Amygdala (tissue), 56 donors: ENCODE results near the gene SH3BP2.

ENCODE experiments used
- DNase-seq, 56 donors: peaks; one replicate each; lab custom pipeline; 2025; lab: John Stamatoyannopoulos, UW

The SH3BP2 gene

DNA sequence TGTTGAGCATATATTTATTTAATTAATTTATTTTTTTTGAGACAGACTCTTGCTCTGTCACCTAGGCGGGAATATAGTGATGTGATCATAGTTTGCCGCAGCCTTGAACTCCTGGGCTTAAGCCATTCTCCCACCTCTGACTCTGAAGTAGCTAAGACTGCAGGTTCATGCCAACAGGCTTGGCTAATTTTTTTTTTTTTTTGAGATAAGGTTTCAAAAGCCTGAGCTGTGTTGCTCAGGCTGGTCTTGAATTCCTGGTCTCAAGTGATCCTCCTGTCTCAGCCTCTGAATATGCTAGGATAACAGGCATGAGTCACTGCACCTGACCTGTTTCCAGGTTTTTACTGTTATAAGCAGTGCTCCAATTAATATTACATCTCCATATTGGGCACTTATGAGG is 55.6 kb downstream of the SH3BP2 start:
- DNase-seq: no peak

DNA sequence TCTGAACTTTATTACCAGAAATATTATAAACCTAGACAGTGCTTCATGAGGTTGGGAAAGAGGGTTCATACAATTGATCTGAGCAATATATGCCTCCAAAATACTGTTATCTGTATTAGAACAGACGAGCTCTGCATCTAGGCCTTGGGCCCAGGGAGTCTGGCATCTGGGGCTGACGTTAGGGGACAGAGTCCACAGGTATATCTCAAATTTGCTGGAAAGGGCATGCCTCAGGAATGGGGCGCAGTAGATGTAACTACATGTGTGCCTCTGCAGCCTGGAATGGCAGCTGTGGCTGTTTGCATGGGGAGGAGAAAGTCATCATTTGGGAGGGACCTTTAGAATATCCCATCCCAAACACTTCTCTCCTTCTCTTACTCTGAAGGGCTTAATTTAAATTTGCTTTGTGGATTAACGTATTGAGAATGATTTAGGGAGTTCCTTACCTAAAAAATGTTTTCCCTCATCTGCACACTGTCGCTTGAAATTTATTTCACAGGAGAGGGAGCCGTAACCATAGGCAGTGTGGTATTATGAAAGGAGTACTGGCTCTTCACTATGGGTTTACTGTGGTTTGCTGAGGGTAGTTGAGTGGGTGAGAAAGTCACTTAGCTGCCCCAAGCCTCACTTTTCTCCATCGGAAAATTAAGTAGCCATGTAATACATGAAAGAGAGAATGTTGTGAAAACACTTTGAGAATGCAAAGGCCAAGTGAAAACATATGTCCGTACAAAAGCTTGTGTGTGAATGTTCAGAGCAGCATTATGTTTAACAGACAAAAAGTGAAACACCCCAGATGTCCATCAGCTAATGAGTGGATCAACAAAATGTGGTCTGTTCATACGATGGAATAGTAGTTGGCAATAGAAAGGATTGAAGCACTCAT is 56.6 kb downstream of the SH3BP2 start:
- no peak for DNase-seq

DNA sequence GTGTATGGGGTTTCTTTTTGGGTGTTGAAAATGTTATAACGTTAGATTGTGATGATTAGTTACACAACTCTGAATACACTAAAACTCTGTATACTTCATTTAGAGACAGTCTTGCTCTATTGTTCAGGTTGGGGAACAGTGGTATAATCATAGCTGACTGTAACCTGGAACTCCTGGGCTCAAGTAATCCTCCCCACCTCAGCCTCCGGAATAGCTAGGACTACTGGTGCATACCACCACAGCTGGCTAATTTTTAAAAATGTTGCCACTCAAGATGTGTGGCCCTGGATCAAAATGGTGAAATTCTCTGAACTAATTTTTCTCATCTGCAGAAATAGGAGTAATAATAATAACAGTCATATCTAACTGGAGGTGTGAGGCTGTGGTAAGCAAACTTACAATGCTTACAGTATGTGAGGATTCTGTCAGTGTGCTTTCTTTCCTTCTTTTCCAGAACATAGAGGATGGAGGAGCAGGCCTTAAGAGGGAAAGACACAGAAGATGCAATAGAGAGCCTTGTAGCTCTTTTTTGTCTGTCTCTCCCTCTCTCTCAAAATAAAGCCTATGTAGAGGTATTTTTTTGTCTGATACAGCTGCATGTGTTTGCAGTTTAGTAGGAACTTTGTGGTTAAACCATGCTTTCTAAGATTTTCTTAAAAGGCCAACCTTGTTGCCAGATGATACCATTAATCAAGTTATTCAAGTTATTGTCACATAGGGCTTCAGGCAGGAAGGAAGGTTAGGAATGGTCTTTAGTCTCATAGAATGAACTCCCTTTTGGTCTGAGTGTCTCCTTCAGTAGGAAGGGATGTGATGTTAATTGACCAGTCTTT is 58.3 kb downstream of the SH3BP2 start:
- DNase-seq: no peak

DNA sequence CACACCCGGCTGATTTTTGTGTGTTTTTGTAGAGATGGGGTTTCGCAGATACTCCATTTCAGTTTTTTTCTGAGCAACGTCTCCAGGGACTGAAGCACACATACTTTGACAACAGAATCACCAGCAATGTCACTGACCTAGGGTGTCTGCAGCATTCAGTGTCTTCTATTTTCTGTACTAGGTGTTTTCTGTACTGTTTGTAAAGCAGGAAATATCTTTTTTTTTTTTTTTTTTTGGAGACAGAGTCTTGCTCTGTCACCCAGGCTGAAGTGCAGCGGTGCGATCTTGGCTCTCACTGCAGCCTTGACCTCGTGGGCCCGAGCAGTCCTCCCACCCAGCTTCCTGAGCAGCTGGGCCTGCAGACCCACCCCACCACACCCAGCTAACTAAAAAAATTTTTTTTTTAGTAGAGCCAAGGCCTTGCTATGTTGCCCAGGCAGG is 59.6 kb downstream of the SH3BP2 start:
- DNase-seq: no peak

DNA sequence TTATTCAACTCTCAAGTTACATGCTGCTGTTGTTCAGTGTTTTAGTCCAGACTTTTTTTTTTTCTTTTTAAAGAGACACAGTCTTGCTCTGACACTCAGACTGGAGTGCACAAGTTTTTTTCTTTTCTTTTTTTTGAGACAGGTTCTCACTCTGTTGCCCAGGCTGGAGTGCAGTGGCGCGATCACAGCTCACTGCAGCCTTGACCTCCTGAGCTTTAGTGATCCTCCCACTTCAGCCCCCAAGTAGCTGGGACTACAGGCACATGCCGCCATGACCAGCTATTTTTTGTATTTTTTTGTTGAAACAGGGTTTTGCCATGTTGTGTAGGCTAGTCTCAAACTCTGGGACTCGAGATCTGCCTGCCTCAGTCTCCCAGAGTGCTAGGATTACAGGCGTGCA is 62.7 kb downstream of the SH3BP2 start:
- DNase-seq: no peak

DNA sequence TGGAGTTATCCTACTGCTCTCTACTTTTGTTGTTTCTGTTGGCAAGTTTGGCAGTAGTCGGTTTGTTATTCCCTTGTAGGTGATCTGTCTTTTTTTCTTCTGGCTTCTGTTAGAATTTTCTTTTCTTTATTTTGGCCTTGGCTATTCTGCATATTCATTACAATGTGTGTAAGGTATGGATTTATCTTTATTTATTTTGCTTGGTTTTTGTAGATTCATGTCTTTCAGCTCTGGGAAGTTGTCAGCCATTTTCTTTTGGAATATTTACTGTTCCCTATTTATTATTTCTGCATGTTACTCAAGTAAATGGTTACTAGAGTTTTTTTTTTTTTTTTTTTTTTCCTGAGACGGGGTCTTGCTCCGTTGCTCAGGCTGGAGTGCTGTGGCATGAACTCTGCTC is 63.4 kb downstream of the SH3BP2 start:
- DNase-seq: no peak

DNA sequence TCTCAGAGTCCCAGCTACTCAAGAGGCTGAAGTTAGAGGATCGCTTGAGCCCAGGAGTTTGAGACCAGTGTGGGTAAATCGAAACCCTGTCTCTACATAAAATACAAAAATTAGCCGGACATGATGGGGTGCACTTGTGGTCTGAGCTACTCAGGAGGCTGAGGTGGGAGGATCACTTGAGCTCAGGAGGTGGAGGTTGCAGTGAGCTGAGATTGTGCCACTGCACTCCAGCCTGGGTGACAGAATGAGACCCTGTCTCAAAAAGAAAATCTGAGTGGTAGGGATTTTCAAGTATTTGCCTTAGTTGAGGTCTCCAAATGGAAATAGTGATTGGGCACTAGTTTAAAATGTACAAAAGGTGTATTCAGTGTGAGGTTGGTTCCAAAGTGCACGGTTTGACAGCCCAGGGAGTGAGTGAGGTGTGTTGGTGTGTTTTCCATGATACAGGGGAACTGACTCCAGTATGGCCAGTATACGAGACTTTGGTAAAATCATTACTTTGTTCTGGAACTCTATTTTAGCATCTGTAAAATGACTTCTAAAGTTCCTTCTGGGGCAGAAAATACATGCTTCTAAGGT is 64.6 kb downstream of the SH3BP2 start:
- DNase-seq: no peak

DNA sequence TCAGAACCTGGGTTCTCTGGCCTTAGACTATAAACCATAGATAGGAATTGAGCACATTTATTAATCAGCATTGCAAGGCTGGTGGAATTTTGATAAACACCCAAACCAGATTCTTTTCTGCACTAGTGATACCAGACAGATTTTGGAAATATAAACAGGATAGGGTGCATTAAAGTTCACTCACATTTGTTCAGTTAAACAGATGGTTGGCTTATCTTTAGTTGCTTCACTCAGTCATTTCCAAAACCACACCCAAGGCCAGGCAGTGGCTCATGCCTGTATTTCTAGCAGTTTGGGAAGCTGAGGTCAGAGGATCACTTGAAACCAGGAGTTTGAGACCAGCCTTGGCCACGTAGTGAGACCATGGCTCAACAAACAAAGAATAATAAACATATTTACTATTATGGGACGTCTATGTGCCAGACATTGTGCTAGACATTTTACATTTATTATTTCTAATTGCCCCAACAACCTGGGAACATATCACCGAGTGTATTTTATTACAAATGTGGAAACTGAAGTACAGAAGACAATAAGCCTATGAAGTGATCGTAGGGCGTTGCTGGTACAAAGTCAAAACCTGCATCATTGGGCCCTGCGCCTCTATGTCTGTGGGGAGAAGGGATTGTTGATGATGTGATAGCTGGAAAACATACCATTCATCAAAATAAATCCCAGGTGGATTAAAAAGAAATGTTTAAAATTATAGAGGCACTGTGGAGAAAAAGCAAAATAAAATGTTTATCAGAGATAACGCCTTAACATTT is 65.7 kb downstream of the SH3BP2 start:
- DNase-seq: no peak

DNA sequence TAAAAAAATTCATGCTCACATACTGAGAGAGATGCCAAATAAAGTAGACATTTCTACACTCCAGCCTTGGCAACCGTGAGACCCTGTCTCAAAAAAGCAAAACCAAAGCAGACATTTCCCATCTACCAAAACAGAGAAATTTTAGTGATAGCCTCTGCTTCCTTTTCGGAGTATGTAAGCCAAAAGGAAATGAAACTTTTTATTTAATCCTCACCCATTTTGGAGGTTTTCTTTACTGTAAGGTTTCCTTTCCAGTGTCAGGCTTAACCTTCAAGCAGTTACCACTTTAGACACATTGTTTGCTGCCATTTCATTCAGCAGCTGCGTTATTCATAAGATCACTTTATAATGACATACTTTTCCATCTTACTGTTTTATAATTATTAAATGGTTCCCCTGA is 66.6 kb downstream of the SH3BP2 start:
- DNase-seq: no peak

DNA sequence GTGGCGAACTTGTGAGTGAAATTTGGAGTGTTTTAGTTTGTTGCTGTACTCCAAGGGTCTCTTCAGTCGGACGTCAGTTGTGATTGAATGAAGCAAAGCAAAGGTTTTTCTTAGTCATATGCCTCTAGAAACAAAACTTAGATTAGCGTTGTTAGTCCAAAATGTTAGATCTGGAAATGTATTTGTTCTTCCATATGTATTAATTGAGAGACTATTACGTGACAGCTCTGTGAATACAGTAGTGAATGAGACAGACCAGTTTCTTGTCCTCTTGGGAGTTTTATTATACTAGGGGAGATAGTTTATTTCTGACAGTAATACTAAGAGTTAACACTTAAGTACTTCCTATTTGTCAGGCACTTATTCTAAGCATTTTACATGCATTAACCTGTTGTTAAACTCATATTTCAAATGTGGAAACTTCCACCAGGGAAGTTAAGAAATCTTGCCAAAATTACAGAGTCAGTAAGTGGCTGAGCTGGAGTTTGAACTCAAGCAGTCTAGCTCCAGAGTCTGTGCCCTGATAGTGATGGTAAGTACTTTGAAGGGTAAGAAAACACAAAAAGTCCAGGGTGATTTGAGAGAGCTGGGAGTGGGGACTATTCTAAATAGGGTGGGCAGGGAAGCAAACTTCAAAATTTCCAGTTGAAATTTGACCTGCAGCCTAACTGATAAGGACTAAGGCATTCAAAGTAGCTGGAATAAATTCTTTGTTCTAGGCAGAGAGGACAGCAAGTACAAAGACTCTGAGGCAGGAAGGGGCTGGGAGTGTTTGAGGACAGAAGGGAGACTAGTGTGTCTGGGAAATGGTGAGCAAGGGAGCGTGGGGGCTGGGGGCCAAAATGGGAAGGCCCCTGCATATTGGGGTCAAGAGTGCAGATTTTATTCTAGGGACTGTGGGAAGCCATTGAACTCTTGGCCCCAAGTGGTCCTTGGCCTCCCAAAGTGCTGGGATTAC is 67.8 kb downstream of the SH3BP2 start:
- DNase-seq: no peak

DNA sequence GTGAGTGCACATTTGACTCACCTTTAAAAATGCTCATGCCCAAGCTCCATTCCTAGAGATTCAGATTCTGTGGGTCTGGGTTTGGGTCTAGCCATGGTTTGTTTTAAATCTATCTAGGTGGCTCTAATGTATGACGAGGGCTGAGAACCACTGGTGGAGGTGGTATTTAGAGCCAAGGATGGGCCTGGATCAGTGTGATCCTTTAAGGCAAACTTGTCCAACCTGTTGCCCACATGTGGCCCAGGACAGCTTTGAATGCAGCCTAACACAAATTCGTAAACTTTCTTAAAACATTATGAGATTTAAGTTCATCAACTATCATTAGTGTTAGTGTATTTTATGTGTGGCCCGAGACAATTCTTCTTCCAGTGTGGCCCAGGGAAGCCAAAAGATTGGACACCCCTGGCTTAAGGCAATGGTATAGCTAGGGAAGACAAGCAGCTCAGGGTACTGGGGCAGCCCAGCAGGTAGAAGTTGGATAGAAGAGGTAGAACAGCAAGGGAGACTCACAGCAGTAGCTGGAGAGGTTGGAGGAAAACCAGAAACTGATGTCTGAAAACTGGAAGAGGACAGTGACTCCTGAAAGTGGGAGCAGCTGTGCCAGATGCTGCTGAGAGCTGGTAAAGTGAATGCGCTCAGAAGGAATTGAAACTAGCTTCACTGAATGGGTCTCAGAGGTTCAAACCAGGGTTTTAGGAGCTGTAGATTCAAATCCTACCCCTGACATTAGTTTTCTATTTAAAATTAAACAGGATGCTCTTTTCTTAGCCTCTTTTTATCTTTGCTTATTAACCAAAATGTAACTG is 68.9 kb downstream of the SH3BP2 start:
- no peak for DNase-seq

DNA sequence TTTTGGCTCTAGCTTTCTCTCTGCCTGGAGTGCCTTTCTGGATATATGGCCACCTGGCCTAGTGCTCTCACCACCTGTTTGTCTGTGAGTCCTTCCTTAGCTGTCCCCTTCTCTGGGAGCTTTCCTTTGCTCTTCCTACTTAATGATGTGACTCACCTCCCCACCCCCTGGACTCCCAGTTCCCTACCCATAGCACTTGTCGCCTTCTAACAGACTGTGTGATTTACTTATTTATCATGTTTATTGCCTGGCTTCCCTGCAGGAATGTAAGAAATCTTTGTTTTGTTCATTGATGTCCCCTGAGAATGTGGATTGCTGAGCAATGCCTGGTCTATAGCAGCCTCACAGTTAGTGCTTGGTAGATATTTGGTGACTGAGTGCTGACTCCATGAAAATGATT is 69.6 kb downstream of the SH3BP2 start:
- no peak for DNase-seq

DNA sequence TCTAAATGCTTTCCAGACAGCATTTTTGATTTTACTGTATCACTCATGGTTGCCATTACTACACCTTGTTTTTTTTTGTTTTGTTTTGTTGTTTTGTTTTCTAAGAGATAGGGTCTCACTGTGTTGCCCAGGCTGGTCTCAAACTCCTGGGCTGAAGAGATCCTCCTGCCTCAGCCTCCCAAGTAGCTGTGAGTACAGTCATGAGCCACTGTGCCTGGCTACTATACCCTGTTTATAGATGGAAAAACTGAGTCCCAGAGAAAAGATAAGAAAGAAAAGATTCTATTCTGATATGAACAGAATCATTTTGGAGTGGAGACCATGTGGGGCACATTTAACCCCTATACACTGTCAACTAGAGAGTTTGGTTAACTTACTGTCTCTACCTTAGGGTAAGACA is 70.8 kb downstream of the SH3BP2 start:
- DNase-seq: no peak

DNA sequence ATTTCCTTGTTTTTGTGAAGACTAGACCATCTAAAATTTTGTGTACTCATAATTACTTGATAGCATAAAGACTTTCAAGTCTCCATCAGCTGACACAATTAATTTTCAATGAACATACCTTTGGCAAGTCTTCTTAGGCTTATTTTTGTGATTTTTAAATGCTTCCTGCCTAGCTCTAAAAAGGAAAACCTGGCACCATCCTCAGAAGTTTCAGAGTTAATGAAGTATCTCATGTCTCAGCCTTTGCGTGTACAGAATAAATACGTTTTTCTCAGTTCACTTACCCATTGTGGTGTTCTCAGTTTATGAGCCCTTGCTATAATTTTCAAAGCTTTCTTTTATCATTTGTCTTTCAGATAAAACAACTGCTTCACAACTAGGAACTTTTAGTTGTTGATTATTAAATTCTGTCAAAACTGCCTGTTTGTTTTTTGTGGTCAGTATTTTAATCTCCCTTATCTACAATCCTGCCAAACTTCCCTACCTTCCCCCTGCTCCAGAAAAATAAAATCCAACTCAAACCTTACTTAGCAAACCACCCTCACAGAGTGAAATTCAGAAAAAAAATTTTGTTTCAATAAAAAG is 72.4 kb downstream of the SH3BP2 start:
- no peak for DNase-seq

DNA sequence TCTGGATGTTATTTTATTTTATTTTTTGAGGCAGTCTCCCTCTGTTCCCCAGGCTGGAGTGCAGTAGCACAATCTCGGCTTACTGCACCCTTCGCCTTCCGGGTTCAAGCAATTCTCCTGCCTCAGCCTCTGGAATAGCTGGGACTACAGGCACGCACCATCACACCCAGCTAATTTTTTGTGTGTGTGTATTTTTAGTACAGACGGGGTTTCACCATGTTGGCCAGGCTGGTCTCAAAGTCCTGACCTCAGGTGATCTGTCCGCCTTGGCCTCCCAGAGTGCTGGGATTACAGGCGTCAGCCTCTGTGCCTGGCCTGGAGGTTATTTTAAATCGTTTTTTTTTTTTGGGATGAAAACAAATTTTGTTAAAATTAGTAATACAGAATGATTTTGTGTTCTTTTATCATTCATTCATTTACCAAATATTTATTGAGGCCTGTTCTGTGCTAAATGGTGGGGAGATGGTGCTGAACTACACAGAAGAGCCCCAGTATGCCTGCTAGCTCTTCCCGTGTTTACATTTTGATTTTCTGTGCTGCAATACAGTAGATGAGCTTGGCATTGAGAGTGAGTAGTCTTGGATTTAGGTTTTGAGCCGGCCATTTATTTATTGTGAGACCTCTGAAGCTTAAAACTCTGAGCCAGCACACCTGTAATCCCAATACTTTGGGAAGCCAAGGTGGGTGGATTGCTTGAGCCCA is 73.4 kb downstream of the SH3BP2 start:
- no peak for DNase-seq

DNA sequence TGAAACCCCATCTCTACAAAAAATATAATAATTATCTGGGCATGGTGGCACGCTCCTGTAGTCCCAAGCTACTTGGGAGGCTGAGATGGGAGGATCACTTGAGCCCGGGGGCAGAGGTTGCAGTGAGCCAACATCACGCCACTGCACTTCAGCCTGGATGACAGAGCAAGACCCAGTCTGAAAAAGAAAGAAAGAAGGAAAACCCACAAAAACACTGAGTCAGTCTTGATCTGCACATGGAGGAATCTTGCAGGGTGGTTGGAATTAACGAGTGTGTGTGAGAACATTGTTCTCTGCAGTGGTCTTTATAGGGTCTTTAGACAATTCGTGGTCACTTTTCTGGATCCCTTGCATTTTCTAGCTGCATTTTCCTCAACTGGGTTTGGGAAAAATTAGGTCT is 74.0 kb downstream of the SH3BP2 start:
- DNase-seq: no peak

DNA sequence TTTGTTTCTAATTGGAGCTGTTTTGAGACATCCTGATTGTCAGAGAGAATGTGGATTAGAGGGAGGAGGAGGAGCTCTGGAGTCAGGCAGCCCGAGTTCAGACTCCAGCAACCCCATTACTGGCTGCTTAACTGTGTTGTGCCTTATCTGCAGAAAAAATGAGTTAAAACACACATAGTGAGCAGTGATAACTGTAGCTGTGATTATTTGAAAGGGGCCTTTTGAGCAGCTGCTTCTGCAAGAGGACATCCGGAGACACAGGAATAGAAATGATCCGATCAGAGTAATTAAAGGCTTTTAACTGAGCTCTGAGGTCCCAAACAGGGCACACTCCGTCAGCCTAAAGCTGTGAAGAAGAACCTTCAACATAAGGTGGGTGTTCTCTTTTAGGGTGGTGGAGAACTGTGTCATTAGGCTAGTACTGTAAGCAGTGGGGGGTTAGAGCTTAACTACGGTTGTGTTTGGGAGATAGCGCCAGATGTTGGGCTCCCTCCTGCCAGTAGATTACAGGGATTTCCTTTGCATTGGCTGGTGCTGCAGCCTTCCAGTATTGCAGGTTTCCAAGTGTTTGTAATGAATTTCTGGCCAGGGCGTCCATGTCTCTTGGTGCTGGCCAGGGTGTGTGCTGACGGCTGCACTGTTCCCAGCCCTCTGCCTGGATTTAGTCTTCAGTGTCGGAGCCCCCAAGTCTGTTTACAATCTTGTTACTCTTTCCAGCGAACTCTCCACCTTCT is 75.0 kb downstream of the SH3BP2 start:
- DNase-seq: peak in 6 of 56 donors; percentile 13 to 44 (median 28)
